GM18873 (cell line): Measurements from ENCODE around the gene CD300LB.
"Not testable (repeated sequence)": the region's sequence is repeated elsewhere in the genome, so short reads cannot be mapped to it uniquely, and the experiment has no call there.

Experiments
- ATAC-seq: cut with Tn5 transposase; IDR thresholded peaks from one replicate; pipeline ENCODE4 v1.9.1; 2021; ENCODE audit warnings: mild to moderate bottlenecking, moderate library complexity, moderate number of reproducible peaks; ENCODE audit not compliant: unreplicated experiment, low FRiP score

Gene CD300LB

GRCh38 chr17:74527081-74527480, 4.2 kb downstream of the CD300LB start:
- no peak for ATAC-seq

- ATAC-seq: no peak
Observed at GRCh38 chr17:74526681-74527080, 4.6 kb downstream of the CD300LB start.

GRCh38 chr17:74525781-74526288, 5.4 kb downstream of the CD300LB start:
- no peak for ATAC-seq

- no peak for ATAC-seq
Observed at GRCh38 chr17:74525465-74525725, 5.9 kb downstream of the CD300LB start.

GRCh38 chr17:74524653-74525464, 6.4 kb downstream of the CD300LB start:
- ATAC-seq: no peak

GRCh38 chr17:74523308-74523707, 8.0 kb downstream of the CD300LB start:
- no peak for ATAC-seq

DNA sequence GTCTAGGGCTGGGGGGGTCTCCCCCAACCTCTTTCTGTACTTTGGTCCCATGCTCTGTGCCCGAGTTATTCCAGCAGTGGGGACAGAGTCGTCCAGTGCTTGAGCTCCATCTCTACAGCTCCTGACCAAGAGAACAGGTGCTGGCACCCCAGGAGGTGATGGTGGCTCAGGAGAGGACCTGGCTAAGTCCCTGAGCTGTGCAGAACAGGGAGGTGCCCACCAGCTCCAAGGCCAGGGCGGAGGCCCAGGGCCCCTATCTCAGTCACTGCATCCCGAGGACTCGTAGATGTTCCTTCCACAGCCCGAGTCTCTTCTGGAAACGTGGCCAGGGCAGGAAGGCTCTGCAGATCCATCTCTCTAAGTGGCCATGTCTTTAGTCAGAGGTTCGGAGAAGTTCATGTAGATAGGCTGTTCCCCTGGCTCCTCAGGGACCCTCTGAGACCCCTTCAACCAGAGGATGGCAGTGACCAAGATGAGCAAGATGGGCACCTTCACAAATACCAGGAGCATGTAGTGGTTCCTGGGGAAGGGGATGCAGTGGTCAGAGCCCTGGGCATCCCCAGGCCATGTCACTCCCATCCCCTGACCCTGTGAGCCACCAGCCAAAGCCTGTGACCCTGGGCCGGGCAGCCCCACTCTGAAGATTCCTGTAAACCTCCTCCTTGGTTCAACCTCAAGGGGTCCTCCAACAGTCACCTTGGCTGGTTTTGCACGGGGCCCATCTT, 8.7 kb downstream of the CD300LB start:
- ATAC-seq: no peak

DNA sequence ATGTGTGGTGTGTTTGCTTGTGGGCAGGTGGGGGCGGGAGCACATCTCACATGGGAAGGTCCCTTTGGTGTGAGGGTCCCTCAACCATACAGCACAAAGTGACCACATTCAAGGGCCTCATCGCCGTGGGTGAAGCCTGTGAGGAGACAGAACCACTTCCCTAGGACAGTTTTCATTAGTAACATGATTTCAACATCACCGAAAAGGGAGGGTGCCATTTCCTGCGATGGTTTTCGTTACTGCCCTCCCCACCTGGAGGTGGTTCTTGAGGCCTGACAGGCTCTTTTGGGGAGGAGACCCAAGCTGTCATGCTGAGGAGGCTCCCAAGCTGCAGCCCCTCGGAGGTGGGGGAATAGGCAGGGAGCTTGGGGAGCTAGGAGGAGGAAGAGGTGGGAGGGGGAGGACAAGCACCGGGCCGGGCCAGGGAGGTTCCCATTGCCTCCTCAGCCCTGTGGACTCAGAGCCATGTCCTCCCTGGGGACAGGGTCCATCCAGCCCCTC, 9.5 kb downstream of the CD300LB start:
- no peak for ATAC-seq

- ATAC-seq: no peak
Observed at GRCh38 chr17:74520790-74521480, 10.3 kb downstream of the CD300LB start.

DNA sequence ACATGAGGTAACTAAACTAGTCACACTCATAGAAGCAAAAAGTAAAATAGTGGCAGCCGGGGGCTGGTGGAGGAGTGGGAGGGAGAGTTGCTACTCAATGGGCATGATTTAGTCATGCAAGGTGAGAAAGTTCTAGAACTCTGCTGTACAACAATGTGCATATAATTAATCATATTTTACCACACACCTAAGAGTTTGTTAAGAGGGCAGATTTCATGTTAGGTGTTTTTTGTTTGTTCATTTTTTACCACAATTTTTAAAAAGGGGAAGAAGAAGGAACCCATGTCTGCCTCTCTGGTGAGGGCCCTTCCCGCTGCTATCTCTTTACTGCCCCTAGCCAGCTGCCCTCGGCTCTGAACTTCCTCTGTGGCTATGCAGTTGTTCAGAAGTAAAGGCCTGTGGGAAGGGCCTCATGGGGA, 11.2 kb downstream of the CD300LB start:
- no peak for ATAC-seq

DNA sequence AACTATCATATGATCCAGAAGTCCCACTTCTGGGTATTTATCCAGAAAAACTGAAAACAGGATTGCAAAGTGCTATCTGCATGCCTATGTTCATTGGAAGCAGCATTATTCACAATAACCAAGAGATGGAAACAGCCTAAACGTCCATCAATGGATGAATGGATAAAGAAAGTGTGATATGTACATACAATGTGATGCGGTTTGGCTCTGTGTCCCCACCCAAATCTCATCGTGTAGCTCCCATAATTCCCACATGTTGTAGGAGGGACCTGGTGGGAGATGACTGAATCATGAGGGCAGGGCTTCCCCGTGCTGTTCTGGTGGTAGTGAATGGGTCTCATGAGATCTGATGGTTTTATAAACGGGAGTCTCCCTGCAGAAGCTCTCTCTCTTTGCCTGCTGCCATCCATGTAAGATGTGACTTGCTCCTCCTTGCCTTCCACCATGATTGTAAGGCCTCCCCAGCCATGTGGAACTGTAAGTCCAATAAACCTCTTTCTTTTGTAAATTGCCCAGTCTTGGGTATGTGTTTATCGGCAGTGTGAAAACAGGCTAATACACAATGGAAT, 12.8 kb downstream of the CD300LB start:
- ATAC-seq: not testable (repeated sequence)

DNA sequence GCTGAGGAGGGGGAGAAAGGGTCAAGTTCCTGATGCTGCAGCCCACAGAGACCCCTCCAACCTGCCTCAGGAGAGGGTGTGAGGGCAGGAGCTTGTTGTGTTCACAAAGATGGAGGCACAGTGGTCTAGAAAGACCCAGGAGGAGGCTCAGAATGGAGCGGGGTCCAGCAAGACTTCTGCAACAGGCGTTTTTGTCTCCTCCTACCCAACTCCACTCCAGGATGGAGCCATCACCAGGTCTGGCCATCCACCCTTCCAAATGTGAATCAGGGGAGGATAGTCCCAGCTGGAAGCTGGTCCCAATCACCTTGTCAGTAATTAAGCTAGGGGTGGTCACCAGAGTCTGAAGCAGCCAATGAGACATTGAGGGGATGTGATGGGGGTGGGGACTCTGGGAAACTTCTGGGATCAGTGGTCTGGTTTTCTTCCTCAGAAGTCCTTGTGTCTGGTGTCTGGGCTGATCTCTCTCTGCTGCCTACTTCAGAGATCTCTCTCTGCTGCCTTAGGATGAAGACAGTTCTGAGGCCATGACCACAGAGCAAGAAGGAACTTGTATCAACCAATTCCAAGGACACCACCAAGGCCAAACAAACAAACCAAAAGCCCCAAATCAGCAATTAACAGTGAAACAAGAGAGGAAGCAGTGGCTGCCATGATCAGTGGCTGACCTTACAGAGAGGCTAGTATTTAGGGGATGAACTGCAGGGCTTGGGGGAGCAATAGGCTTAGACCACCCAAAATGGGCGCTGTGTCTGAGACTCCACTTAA, 14.5 kb downstream of the CD300LB start:
- no peak for ATAC-seq

DNA sequence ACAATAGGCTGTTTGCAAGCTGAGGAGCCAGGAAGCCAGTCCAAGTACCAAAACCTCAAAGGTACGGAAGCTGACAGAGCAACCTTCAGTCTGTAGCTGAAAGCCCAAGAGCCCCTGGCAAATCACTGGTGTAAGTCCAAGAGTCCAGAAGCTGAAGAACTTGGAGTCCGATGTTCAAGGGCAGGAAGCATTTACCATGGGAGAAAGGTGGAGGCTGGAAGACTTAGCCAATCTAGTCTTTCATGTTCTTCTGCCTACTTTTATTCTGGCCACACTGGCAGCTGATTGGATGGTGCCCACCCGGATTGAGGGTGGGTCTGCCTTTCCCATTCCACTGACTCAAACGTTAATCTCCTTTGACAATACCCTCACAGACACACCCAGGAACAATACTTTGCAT, 15.3 kb downstream of the CD300LB start:
- no peak for ATAC-seq

GRCh38 chr17:74514632-74515334, 16.5 kb downstream of the CD300LB start:
- ATAC-seq: no peak

GRCh38 chr17:74513987-74514631, 17.2 kb downstream of the CD300LB start:
- no peak for ATAC-seq

DNA sequence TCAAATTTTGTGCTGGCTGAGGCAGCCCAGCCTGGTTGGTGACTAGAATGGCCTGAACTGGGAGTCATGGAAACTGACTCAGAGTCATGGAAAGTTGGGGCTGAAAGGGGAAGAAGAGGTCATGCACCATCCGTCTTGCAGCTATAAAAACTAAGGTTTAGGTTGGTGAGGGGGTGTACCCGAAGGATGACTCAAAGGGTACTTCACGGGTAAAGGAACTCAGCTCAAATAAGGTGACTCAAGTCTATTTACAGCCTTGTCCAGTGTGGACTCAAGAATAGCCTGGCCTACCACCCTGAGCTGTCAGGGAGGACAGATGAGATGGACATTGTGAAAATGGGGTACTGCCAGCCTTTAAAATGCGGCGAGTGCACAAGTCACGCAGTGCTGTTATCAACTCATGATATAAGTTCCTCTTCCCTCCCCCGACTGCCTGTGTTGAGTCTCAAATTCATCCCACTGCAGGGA, 18.6 kb downstream of the CD300LB start:
- no peak for ATAC-seq

- ATAC-seq: no peak
Observed at GRCh38 chr17:74512036-74512435, 19.2 kb downstream of the CD300LB start.

GRCh38 chr17:74508156-74508555, 23.1 kb downstream of the CD300LB start:
- ATAC-seq: no peak

DNA sequence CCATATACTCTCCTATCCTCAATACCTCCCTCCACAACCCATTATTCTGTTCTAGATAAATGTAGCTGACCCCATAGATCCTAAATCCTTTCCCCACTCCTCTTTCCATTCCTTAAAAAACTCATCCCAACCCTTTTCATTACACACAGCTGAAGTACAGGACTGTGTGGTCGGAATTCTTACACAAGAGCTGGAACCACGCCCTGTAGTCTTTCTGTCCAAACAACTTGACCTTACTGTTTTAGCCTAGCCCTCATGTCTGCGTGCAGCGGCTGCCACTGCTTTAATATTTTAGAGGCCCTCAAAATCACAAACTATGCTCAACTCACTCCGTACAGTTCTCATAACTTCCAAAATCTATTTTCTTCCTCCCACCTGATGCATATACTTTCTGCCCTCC, 27.3 kb downstream of the CD300LB start:
- ATAC-seq: not testable (repeated sequence)
